ENCODE results near the gene FOXA2.
"Not testable (repeated sequence)": the region's sequence is repeated elsewhere in the genome, so short reads cannot be mapped to it uniquely, and the experiment has no call there.

FOXA2 gene

GRCh38 chr20:22604815-22605214, 20.4 kb upstream of the FOXA2 start:
- H3K4me3 ChIP-seq (ENCODE audit: low read depth, low read length): no peak overlapping the region
- no peak for TF ChIP-seq CTCF (conservative IDR thresholded peaks at IDR 0.05; ENCODE audit: low read depth, low read length)
- no peak for DNase-seq (ENCODE audit: low read depth)

GRCh38 chr20:22601361-22602141, 17.2 kb upstream of the FOXA2 start:
- no peak for DNase-seq (ENCODE audit: low read depth)
- H3K4me3 ChIP-seq (ENCODE audit: low read depth, low read length): no peak overlapping the region
- no peak for TF ChIP-seq CTCF (conservative IDR thresholded peaks at IDR 0.05; ENCODE audit: low read depth, low read length)

- not testable (repeated sequence) for H3K4me3 ChIP-seq (ENCODE audit: low read depth, low read length); DNase-seq (ENCODE audit: low read depth)
Measured at GRCh38 chr20:22599258-22599657, 14.9 kb upstream of the FOXA2 start.

- no peak for TF ChIP-seq CTCF (conservative IDR thresholded peaks at IDR 0.05; ENCODE audit: low read depth, low read length)
Measured at GRCh38 chr20:22597303-22597702, 12.9 kb upstream of the FOXA2 start.

GRCh38 chr20:22590662-22591061, 6.3 kb upstream of the FOXA2 start:
- DNase-seq (ENCODE audit: low read depth): no peak
- TF ChIP-seq CTCF (conservative IDR thresholded peaks at IDR 0.05; ENCODE audit: low read depth, low read length): no peak
- no peak overlapping the region for H3K4me3 ChIP-seq (ENCODE audit: low read depth, low read length)

More at GRCh38 chr20:22597303-22597702, 12.9 kb upstream of the FOXA2 start:
- H3K4me3 ChIP-seq (ENCODE audit: low read depth, low read length): no peak overlapping the region
- DNase-seq (ENCODE audit: low read depth): no peak

- DNase-seq (ENCODE audit: low read depth): no peak
- H3K4me3 ChIP-seq (ENCODE audit: low read depth, low read length): no peak overlapping the region
- TF ChIP-seq CTCF (conservative IDR thresholded peaks at IDR 0.05; ENCODE audit: low read depth, low read length): peak; percentile 44
Measured at GRCh38 chr20:22586645-22587310, 2.4 kb upstream of the FOXA2 start.

GRCh38 chr20:22585786-22586493, 1.6 kb upstream of the FOXA2 start:
- no peak for TF ChIP-seq CTCF (conservative IDR thresholded peaks at IDR 0.05; ENCODE audit: low read depth, low read length)
- no peak for DNase-seq (ENCODE audit: low read depth)
- no peak overlapping the region for H3K4me3 ChIP-seq (ENCODE audit: low read depth, low read length)

All from choroid plexus epithelial cell (primary cell).